Inflammatory macrophage treated with lipopolysaccharide for 1 hour (primary cell): ENCODE results near the gene PLAC9.

Source experiments
- DNase-seq, 2 donors: peaks; one replicate each; pipeline ENCODE4 v3.0.0-alpha.2; 2020 to 2022

The PLAC9 gene

GRCh38 chr10:80140251-80140650 is 7.7 kb downstream of the PLAC9 start:
- DNase-seq: no peak

GRCh38 chr10:80141696-80142460 is 9.3 kb downstream of the PLAC9 start:
- DNase-seq: no peak

GRCh38 chr10:80144067-80144695 is 11.7 kb downstream of the PLAC9 start:
- DNase-seq: no peak

GRCh38 chr10:80144696-80145131 is 12.2 kb downstream of the PLAC9 start:
- no peak for DNase-seq

GRCh38 chr10:80145406-80146308 is 13.1 kb downstream of the PLAC9 start:
- peak in 1 of 2 donors; percentile 27 for DNase-seq

GRCh38 chr10:80146918-80147317 is 14.4 kb downstream of the PLAC9 start:
- DNase-seq: no peak

- DNase-seq: no peak
Observed at GRCh38 chr10:80148166-80148805, 15.8 kb downstream of the PLAC9 start.

- DNase-seq: no peak
Observed at GRCh38 chr10:80149123-80149522, 16.6 kb downstream of the PLAC9 start.

GRCh38 chr10:80150172-80150571 is 17.6 kb downstream of the PLAC9 start:
- DNase-seq: no peak

- DNase-seq: no peak
Observed at GRCh38 chr10:80152820-80153219, 20.3 kb downstream of the PLAC9 start.

GRCh38 chr10:80153460-80153859 is 20.9 kb downstream of the PLAC9 start:
- no peak for DNase-seq

GRCh38 chr10:80154626-80154977 is 22.1 kb downstream of the PLAC9 start:
- no peak for DNase-seq

GRCh38 chr10:80154978-80155695 is 22.6 kb downstream of the PLAC9 start:
- no peak for DNase-seq

- no peak for DNase-seq
Observed at GRCh38 chr10:80155696-80156215, 23.2 kb downstream of the PLAC9 start.

GRCh38 chr10:80156216-80156615 is 23.7 kb downstream of the PLAC9 start:
- DNase-seq: no peak

GRCh38 chr10:80157561-80157960 is 25.0 kb downstream of the PLAC9 start:
- DNase-seq: no peak

GRCh38 chr10:80158126-80158525 is 25.6 kb downstream of the PLAC9 start:
- DNase-seq: no peak

GRCh38 chr10:80158598-80159127 is 26.1 kb downstream of the PLAC9 start:
- DNase-seq: peak; percentile 56 to 89

GRCh38 chr10:80159166-80159873 is 26.8 kb downstream of the PLAC9 start:
- peak in 1 of 2 donors; percentile 25 for DNase-seq

GRCh38 chr10:80160361-80161320 is 28.1 kb downstream of the PLAC9 start:
- no peak for DNase-seq
